Cardiac atrium fibroblast (primary cell): Measurements from ENCODE around the gene NAPA. TPM values are rescaled to one million over a fixed set of nuclear protein-coding genes. Genes with fewer than 3 reads are reported as not detected.

Experiments
- total RNA-seq: library from RNA; depleted of rRNA; stranded (reverse); fragments of >200 nt; gene quantifications from 2 replicates; pipeline ENCODE4 v1.2.3, GENCODE V29; 2015

The NAPA gene
- total RNA-seq, result 97.8 and 147 TPM in 2 replicates

DNA sequence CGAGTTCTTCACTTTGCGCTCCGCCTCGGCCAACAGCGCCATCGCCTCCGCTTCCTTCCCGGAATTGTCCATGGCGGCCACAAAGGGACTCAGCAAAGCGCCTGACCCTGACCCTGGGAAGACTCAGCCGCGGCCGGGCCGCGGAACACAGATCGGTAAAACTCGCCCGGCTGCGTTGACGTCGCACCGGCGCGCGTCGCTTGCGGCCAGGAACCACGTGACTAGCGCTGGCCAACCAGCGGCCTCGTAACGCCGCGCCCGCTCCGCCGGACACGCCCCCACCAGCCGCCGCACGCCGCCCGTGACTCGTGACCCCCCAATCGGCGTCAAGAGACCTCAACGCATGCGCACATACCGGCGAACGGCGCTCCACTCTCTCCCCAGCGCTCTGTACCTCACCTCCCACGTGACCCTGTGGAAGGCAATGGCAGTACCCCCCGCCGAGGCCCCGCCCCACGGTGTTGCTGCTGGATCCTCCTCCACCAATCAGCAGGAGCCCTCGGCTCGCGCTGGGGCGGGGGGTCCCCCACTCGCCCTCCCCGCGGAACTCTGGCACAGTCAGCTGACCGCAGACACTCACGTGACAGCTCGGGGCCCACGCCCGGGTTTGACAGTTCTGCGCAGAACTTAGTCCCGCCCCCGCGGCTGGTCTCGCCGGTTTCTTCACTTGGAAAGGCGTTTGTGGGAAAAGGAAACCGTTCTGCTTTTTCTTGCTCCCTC lies at the start of gene NAPA:
Gene NAPA, minus strand, starts transcription at position 195 of the 720 bp plus-strand sequence. Its CDS starts 123 bp downstream, at position 72.

DNA sequence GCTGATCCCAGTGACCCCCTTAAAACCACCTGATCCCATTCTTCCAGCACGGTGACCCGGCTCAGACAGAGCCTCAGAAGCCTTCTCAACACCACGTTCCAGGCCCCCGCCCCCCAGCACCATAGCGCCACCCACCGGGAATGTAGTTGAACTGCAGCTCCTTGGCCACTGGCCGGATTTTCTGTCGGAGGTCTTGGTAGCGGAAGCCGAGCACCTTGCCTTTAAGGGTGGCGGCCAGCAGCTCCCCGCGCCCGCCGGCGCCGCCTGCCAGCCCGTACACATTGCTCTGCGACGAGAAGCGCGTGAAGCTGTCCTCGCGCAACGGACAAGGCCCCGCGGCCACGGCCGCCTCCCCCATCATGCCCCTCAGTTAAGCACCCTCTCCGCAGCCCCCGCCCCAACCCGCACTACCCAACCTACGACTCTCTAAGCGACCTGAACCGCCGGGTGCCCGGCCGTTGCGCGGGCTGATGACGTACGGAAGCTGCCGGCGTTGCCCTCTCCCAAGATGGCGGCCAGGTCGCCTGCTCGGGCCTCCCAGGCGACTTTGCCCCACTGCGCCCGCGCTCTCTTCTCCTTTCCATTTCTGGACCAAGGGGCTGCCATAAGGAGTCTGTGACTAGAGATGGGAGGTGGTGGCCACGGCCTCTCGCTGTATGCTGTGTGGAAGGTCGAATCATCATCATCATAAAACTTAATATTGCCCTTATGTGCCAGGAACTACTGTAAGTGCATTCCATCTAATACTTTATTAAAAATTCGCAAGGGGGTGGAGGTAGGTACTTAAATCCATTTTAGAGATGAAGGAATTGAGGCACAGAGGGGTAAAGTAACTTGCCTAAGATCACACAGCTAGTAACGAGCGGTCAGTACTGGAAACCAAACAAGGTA lies 30.8 kb downstream of the NAPA start, which contains the start of gene KPTN:
Gene KPTN, minus strand, starts transcription at position 420 of the 891 bp plus-strand sequence. Its CDS starts 59 bp downstream, at position 361.

DNA sequence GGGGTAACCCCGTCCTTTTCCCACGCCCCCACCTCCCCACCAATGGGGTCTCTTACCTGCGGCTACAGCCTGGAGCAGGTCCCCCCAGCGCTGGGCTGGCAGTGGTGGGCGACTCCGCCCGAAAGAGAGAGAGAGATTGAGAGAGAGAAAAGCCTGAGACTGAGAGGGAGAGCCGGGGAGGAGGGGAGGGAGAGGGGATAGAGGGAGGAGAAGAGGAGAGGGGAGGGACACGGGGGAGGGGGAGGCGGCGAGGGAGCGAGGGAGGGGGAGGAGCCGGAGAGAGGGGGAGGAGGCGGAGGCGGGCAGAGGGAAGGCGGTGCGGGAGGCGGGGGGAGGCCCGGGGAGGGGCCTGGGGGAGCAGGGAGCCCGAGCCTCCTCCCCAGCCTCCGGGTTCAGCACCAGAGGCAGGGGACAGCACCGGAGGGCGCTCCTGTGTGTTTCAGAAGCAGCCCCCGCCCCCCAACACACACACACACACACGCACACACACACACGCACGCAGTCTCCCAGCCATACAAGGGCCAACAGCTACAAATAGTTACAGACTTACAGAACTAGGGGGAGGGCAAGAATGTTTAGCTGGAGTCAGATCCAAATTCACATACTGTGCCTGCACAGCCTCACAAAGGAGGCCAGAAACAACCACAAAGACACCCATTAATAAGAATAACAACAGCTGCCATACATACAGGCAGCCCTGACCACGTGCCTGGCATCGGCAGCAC lies 43.0 kb downstream of the NAPA start, which contains the start of gene SLC8A2:
Gene SLC8A2, minus strand, starts transcription at position 161 of the 725 bp plus-strand sequence. CDS start 5,490 bp downstream, outside the sequence.

Other genes starting within 250 kb of the NAPA start
- gene INAFM1, start 240.2 kb downstream of the NAPA start, total RNA-seq, result 6.2 and 9.9 TPM in 2 replicates
- 0.18 and 0.49 TPM in 2 replicates for gene C5AR1, start 205.2 kb downstream of the NAPA start, total RNA-seq
- gene C5AR2, start 182.9 kb downstream of the NAPA start, total RNA-seq, result not detected in 2 replicates
- gene DHX34, start 165.7 kb downstream of the NAPA start, total RNA-seq, result 7.8 and 8.8 TPM in 2 replicates
- 48.1 and 65.3 TPM in 2 replicates for gene MEIS3, start 95.5 kb downstream of the NAPA start, total RNA-seq
- gene SLC8A2, start 43.2 kb downstream of the NAPA start, total RNA-seq, result under 0.01 and 0.32 TPM in 2 replicates
- 3.7 and 9.0 TPM in 2 replicates for gene KPTN, start 30.8 kb downstream of the NAPA start, total RNA-seq
- gene ZNF541, start 58.1 kb upstream of the NAPA start, total RNA-seq, result under 0.01 and 1.1 TPM in 2 replicates
- 1.1 and 1.3 TPM in 2 replicates for gene BICRA, start 94.1 kb upstream of the NAPA start, total RNA-seq
- 261 and 300 TPM in 2 replicates for gene EHD2, start 198.4 kb upstream of the NAPA start, total RNA-seq
- gene NOP53, start 230.5 kb upstream of the NAPA start, total RNA-seq, result 167 and 243 TPM in 2 replicates